NCI-H146 (cell line): ENCODE results near the gene TSHZ2.
"Not testable (repeated sequence)": the region's sequence is repeated elsewhere in the genome, so short reads cannot be mapped to it uniquely, and the experiment has no call there.

Experiments
- DNase-seq: peaks from one replicate; lab custom pipeline; 2025; lab: John Stamatoyannopoulos, UW

TSHZ2 gene

DNA sequence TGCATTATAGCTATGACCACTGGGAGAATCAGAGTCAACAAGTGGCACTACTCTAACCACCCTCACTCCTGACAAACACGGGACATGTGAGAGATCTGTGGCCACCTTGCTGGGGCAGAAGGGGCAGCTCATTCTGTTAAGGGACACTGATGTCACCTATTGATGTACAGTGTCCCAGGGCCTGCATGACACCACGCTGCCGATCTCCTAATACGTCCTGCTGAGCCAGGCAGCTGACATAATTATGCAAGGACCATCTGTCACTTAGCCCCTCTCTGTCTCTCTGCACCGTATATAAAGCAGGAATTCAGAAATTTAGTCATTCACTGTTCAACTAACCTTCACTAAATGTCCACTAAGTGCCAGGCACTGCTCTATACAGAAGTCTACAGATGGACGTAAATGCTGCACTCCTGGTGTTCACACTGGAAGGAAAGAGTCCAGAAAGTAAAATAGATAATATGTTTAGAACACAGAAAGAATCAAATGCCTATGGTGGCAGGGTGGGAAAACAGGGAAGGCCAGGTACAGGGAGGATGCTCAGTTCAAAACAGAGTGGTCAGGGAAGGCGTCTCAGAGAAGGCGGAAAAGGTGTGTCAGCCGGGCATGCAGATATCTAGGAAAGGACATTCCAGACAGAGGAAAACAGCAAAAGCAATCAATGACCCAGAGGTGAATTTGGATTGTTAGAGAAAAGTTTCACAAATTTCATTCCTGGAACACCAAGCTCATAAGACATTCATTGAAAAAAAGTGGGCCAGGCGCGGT is 447.7 kb downstream of the TSHZ2 start:
- DNase-seq, result no peak

GRCh38 chr20:53421343-53421742 is 449.2 kb downstream of the TSHZ2 start:
- no peak for DNase-seq

DNA sequence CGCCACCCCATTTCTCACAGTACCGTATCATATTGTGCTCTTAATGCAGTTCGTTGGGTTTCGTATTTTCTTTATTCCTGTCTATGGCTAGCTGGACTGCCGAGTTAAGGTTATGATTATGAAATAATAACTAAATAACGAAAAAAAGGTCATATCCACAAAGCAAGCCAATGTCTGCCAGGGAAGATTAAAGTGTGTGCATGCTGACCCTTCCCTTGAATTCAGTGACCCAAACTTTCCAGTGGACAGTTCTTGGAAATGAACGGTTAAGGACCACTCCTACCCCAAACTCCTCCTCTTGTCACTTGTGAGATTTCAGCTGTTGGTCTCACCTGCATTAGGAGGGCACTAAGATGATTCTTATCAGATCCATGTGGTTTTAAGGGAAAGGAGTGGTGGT is 449.9 kb downstream of the TSHZ2 start:
- no peak for DNase-seq

- DNase-seq, result no peak
Measured at GRCh38 chr20:53423587-53424146, 451.5 kb downstream of the TSHZ2 start.

DNA sequence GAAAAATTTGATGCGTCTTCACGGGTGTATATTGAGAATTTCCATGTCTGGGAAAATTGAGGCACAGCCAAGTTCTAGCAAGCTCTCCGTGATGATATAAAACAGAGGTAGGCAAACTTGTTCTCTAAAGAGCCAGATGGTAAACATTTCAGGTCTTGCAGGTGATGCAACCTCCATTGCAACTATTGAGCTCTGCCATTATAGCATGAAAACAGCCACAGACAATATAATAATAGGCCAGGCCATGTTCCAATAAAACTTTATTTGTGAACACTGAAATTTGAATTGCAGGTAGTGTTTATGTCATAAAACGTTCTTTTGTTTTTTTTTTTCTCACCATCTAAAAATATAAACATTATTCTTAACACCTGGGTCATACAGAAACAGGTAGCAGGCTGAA is 453.3 kb downstream of the TSHZ2 start:
- no peak for DNase-seq

DNA sequence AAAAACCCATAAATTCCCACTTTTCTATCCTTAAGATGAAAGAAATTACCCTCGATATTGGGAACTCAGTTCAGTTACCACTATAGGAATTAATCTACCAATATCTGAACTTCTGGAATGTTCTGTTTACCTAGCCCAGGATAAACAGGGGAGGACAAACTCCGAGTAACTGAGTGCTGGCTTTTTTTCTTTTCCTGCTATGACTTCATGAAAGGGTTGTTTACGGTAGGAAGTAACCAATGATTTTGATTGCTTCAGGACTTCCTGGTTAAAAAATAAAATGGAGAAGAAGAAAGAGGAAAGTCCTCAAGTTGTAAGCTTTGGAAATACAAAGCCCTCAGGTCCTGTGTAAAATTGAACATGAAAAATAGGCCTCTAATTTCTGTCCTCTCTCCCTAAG is 453.8 kb downstream of the TSHZ2 start:
- no peak for DNase-seq

- DNase-seq, result no peak
Measured at GRCh38 chr20:53426766-53427312, 454.7 kb downstream of the TSHZ2 start.

DNA sequence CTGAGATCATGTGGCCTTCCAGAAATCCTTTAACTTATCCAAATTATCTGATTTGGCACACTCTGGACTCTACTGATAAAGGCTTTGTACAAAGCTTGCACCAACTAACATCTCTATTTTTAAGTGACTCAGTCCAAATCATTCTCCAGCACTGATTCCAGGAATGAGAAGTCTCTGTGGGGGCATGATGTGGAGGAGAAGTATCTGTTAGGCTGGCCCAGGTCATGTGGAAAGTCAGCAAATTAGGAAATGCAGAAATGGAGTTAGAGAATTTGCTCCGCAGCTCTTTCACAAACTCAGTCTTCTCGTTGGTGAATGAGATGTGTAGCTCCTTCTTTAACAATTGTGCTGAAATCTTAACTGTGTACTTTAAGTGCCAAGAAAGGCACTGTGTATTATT is 455.8 kb downstream of the TSHZ2 start:
- DNase-seq, result no peak

- no peak for DNase-seq
Measured at GRCh38 chr20:53428588-53428987, 456.4 kb downstream of the TSHZ2 start.

- no peak for DNase-seq
Measured at GRCh38 chr20:53428996-53429395, 456.8 kb downstream of the TSHZ2 start.

- no peak for DNase-seq
Measured at GRCh38 chr20:53434662-53435061, 462.5 kb downstream of the TSHZ2 start.

GRCh38 chr20:53436927-53437326 is 464.8 kb downstream of the TSHZ2 start:
- DNase-seq, result not testable (repeated sequence)

DNA sequence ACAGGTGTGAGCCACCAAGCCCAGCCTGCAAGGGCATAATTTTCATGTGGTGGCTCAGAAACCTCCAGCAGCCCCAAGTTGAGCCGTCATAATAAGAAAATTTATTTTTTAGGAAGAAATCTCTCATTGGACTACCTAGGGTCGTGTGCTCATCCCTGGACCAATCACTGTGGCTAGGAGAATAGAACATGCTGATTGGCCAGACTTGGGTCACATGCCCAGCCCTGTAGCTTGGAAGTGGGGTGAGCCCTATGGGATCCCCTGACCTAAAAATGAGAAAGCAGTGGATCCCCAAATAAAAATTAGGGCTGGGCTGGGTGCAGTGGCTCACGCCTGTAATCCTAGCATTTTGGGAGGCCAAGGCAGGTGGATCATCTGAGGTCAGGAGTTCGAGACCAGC is 466.2 kb downstream of the TSHZ2 start:
- DNase-seq, result no peak

GRCh38 chr20:53439046-53439445 is 466.9 kb downstream of the TSHZ2 start:
- no peak for DNase-seq

GRCh38 chr20:53439616-53440015 is 467.5 kb downstream of the TSHZ2 start:
- DNase-seq, result no peak

DNA sequence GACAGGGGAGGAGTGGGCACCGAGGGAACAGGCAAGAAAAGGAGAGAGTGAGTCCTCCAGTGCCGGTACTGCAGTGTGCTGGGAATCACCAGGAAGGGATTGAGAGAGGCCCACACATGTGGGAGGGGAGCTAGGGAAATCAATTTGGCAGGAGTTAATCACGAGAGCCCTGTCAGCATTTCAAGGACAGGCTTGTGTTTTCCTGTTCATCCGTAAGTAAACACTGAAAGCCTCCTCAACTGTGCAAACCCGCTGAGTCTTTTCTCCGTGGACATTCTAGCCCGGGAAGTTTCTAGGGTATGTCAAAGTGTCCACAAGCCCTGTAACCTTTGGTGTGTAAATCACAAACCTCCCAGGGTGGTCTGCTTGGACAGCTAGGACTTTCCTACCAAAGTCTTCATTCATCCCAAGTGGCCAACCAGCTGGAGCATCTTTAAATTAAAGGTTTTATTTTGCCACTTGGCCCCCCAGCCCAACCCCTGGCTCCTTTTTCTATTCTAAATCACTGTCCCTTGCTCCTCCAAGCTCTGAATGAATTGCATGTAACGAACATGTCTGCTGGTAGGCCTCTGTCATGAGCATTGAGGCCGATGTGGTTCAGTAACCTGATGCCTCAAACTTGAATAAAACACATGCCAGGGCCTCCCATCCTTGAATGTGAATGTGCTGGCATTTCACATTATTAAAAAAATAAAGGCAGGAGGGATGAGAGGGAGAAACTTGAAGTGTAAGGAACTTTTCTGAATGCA is 472.4 kb downstream of the TSHZ2 start:
- no peak for DNase-seq

DNA sequence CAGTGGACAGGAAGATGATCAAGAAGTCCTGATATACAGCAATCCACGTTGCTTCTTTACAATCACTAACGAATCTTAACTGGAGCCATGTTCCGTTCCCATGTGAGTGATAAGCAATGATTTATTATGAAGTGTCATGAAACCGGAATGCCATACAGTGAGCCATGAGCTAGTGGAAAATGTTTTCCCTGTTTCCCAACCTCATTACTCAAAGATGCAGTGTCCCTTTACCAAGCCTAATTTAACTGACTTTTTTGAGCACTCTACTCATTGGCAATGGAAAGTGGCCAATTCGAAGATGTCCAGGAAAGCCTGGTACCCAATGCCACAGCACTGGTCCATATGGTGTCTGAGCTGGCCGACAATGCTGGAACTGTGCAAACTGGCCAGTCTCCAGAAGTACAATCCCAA is 473.2 kb downstream of the TSHZ2 start:
- no peak for DNase-seq

DNA sequence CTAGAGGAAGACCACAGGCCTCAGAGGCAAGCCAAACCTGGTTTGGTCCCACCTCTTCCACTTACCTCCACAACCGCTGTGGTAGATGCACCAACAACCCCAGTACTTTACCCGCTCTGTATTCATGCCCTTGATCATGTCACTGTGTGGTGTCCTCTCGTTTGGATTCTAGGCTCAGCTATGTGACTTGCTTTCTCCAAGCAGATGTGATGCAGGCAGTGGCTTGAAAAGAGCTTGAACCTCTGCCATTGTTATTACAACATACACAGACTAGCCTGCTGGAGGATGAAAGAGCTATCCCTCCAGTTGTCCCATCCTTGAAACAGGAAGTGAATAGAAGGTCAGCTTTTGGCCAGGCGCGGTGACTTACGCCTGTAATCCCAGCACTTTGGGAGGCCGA is 473.8 kb downstream of the TSHZ2 start:
- no peak for DNase-seq

DNA sequence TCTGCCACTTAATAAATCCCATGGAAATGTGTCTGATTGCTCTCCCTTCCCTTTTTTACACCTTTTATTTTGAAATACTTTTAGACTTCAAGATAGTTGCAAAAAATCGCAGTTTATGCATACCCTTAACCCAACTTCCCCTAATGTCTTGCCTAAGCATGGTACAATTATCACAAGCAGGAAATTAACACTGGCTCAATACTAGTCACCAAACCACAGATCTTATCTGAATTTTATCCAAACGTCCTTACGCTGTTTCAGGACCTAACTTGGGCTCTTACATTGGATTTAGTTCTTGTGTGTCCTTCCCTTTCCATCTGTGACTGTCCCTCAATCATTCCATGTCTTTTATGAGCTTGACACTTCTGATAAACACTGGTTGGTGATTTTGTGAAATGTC is 475.2 kb downstream of the TSHZ2 start:
- no peak for DNase-seq

DNA sequence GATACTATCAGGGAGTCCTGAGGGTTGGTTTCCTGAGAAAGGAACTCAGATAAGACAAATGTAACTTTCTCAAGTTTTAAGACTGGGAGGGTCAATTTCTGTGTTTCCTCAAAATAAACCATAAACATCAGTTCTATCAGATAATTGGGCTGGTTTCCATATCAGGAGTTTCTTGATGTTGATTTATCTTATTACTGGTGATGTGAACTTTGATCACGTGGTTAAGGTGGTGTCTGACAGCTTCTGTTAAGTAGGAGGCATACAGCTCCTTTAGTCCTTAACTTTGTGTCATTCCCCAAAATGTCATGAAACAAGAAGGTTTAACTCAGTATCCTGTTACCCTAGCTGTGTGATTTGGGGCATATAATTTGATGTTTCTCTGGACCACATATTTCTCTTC is 476.3 kb downstream of the TSHZ2 start:
- no peak for DNase-seq

DNA sequence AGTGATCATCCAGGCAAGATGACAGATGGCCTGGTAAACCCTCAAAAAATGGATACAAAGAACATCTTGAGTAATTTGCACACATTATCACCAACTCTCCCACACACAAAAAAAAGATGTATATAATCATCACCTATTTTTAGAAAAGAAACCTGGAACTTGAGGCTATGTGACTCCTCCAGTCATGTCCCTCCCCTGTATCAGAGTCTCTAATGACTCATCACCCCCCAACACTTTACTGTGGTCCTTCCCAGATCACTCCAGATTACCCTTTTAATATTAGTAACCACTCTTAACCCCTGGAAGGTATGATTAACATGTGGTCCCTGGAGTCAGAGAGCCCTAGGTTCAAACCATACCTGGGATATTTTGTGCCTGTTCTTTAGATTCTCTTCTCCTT is 476.7 kb downstream of the TSHZ2 start:
- no peak for DNase-seq

DNA sequence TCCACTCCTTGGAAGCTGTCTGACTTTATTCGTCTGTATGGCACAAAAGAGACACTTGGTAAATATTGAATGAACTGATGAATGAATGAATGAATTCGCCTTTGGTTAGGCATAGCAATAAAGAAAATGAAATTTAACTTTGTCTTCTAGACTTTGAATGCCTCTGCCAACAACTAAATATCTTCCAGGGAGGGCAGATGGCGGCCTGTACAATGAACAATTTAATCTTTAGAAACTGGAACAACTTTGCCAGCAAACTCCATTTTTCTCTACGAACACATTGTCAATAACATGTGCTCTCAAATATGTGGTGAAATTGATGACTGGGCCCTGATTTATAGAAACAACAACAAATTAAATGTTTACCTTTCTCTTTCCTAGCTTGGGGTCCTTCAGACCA is 480.9 kb downstream of the TSHZ2 start:
- no peak for DNase-seq

DNA sequence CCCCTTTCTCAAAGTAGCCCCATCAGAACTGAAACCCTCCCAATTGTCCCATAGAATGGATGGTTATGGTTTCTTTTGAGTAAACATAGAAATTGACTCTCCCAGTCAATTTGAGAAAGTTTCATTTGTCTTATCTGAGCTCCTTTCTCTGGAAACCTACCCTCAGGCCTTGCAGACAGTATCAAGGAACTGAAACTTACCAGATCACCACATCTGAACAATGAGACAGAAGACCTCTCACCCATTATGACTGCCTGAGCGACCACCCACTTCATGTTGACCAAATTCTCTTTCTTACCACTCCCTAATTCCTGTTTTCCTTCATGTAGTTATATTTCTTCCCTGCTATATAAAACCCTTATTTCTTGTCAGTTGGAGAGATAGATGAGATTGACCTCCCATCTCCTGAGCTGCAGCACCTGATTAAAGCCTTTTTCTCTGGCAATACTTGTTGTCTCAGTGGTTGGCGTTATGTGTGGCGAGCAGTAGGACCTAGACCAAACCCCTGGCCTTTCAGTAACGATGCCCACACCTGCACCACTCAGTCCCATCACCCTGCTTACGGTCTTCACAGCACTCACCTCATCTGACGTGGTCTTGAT is 482.6 kb downstream of the TSHZ2 start:
- no peak for DNase-seq
